Keratinocyte (primary cell): Measurements from ENCODE around the gene NMNAT2. TPM values are rescaled to one million over a fixed set of nuclear protein-coding genes. Genes with fewer than 3 reads are reported as not detected.

ENCODE experiments used
- DNase-seq: peaks from one replicate; pipeline ENCODE4 v3.0.0-alpha.2; 2011; ENCODE audit warnings: low read depth, missing footprints, low spot score
- FAIRE-seq: peaks from 2 replicates; lab custom pipeline; 2011; peaks lifted over from hg19 to GRCh38; lab: Jason Lieb, UNC
- H2AFZ ChIP-seq: 2 replicates; pipeline ENCODE4 v1.6.0; 2012; ENCODE audit warnings: low read length, control low read depth, inconsistent platforms; ENCODE audit not compliant: control insufficient read depth
- H3K27ac ChIP-seq: 2 replicates; pipeline ENCODE4 v1.5.1; 2011; ENCODE audit warnings: low read length; ENCODE audit not compliant: control insufficient read depth, insufficient read depth
- H3K27me3 ChIP-seq: 3 replicates; pipeline ENCODE4 v1.6.0; 2011; ENCODE audit warnings: low read length; ENCODE audit not compliant: control insufficient read depth, insufficient read depth; ENCODE audit errors: extremely low read depth
- H3K36me3 ChIP-seq, 2 experiments: 2 replicates in 1 of 2; 3 replicates in 1 of 2; pipeline ENCODE4 v1.5.1; 2011; ENCODE audit warnings: low read length in 2 of 2, mild to moderate bottlenecking in 1 of 2; ENCODE audit not compliant: control insufficient read depth in 2 of 2, insufficient read depth in 2 of 2; ENCODE audit errors: extremely low read depth in 1 of 2
- H3K4me1 ChIP-seq: 3 replicates; pipeline ENCODE4 v1.5.1; 2011; ENCODE audit warnings: low read length; ENCODE audit not compliant: control insufficient read depth, insufficient read depth; ENCODE audit errors: extremely low read depth
- H3K4me2 ChIP-seq: 3 replicates; pipeline ENCODE4 v1.6.0; 2011; ENCODE audit warnings: low read depth, low read length; ENCODE audit not compliant: control insufficient read depth, insufficient read depth; ENCODE audit errors: extremely low read depth
- H3K4me3 ChIP-seq, 3 experiments: fragments of 200-600 bp in 1 of 3; sonication (generic) in 1 of 3; 2 replicates in 2 of 3; 3 replicates in 1 of 3; pipeline ENCODE4 v1.5.1; 2011 to 2016; ENCODE audit warnings: low read length in 3 of 3, mild to moderate bottlenecking in 3 of 3, control low read depth in 2 of 3, inconsistent platforms in 1 of 3, low read depth in 1 of 3, mixed read lengths in 1 of 3, mixed run types in 1 of 3, moderate library complexity in 1 of 3; ENCODE audit not compliant: control insufficient read depth in 2 of 3, insufficient read depth in 2 of 3; ENCODE audit errors: extremely low read depth in 1 of 3
- H3K79me2 ChIP-seq: 2 replicates; pipeline ENCODE4 v1.6.0; 2012; ENCODE audit warnings: low read length; ENCODE audit not compliant: control insufficient read depth, insufficient read depth
- H3K9ac ChIP-seq: 3 replicates; pipeline ENCODE4 v1.6.0; 2011; ENCODE audit warnings: low read length; ENCODE audit not compliant: control insufficient read depth, insufficient read depth; ENCODE audit errors: extremely low read depth
- H3K9me1 ChIP-seq: 3 replicates; pipeline ENCODE4 v1.6.0; 2011; ENCODE audit warnings: low read length; ENCODE audit not compliant: control insufficient read depth, insufficient read depth; ENCODE audit errors: extremely low read depth
- H3K9me3 ChIP-seq: 2 replicates; pipeline ENCODE4 v1.5.1; 2012; ENCODE audit warnings: low read depth, low read length; ENCODE audit not compliant: control insufficient read depth
- H4K20me1 ChIP-seq: 3 replicates; pipeline ENCODE4 v1.6.0; 2011; ENCODE audit warnings: low read length; ENCODE audit not compliant: control insufficient read depth, insufficient read depth; ENCODE audit errors: extremely low read depth
- CTCF ChIP-seq, 3 experiments: IDR thresholded peaks in 1 of 3; conservative IDR thresholded peaks in 1 of 3; optimal IDR thresholded peaks in 1 of 3; 2 replicates in 2 of 3; 3 replicates in 1 of 3; pipeline versions ENCODE3 to v1.5.1; 2011; ENCODE audit warnings: low read length in 3 of 3, mild to moderate bottlenecking in 3 of 3, moderate library complexity in 2 of 3, control low read depth in 1 of 3, inconsistent platforms in 1 of 3; ENCODE audit not compliant: insufficient read depth in 2 of 3; ENCODE audit errors: extremely low read depth in 1 of 3
- EZH2 ChIP-seq: IDR thresholded peaks from one replicate; pipeline ENCODE4 v1.6.1; 2012; ENCODE audit warnings: inconsistent platforms, mild to moderate bottlenecking, low read length, moderate library complexity
- dilution Hi-C: fragments of 300-500 bp; cut with MboI; formaldehyde crosslinking; loops from one replicate; pipeline ENCODE4 v1.7.0; 2020; ENCODE audit warnings: low sequenced_read_pairs; ENCODE audit not compliant: extremely low pct_ligation_motif_present
- polyA plus RNA-seq, 5 experiments: library from polyadenylated mRNA; depleted of rRNA in 3 of 5; stranded (reverse) in 3 of 5; stranded (forward) in 1 of 5; unstranded in 1 of 5; fragments of >200 nt; gene quantifications; 1 replicate in 1 of 5; 2 replicates in 3 of 5; 3 replicates in 1 of 5; pipeline versions ENCODE4 v1.2.1 to v1.2.3, GENCODE V29; 2011 to 2012; ENCODE audit warnings: missing spikeins in 2 of 5, low read depth in 1 of 5, low replicate concordance in 1 of 5

NMNAT2 gene
- polyA plus RNA-seq, 1 donor (not counting 4 experiments of a cell fraction or from before 2014, with no cell fraction given): 0.72 TPM

GRCh38 chr1:183273300-183273699 is 144.9 kb downstream of the NMNAT2 start:
- Histone ChIP-seq H3K36me3 (no peaks in the 10 kb centered on the region), H3K27me3 (no peaks in the 10 kb centered on the region), H3K79me2 (no peaks in the 10 kb centered on the region), H4K20me1 (no peaks in the 10 kb centered on the region), H2AFZ (peak overlapping the region; percentile 61), H3K4me2 (peak overlapping the region; percentile 44), H3K4me1 (peaks cover 39% of the 10 kb centered on the region), H3K9ac (no peak overlapping the region), H3K4me3 (no peak overlapping the region), H3K9me1 (no peaks in the 10 kb centered on the region), H3K9me3 (no peaks in the 10 kb centered on the region), H3K27ac (peak overlapping the region; percentile 17)
- peak; percentile 60 for FAIRE-seq
- no peak for DNase-seq
- TF ChIP-seq CTCF (optimal IDR thresholded peaks at IDR 0.05 in 1 of 3, IDR thresholded peaks at IDR 0.05 in 1 of 3, conservative IDR thresholded peaks at IDR 0.05 in 1 of 3; ENCODE audit: extremely low read depth in 1 of 3, insufficient read depth in 2 of 3, low read length in 3 of 3) (no peak), EZH2 (no peak)
- dilution Hi-C loops: no loop called here

- H3K79me2 ChIP-seq: no peaks in the 10 kb centered on the region
- TF ChIP-seq EZH2: no peak
- no peak for TF ChIP-seq CTCF (optimal IDR thresholded peaks at IDR 0.05 in 1 of 3, IDR thresholded peaks at IDR 0.05 in 1 of 3, conservative IDR thresholded peaks at IDR 0.05 in 1 of 3; ENCODE audit: extremely low read depth in 1 of 3, insufficient read depth in 2 of 3, low read length in 3 of 3)
- H3K27me3 ChIP-seq: no peaks in the 10 kb centered on the region
- no peak for FAIRE-seq
- dilution Hi-C loops: no loop called here
- H2AFZ ChIP-seq: no peak overlapping the region
- peaks cover 39% of the 10 kb centered on the region for H3K4me1 ChIP-seq
- H3K9me1 ChIP-seq: no peaks in the 10 kb centered on the region
- H3K4me2 ChIP-seq: no peak overlapping the region
- no peak overlapping the region for H3K4me3 ChIP-seq
- no peaks in the 10 kb centered on the region for H4K20me1 ChIP-seq
- H3K36me3 ChIP-seq: no peaks in the 10 kb centered on the region
- no peaks in the 10 kb centered on the region for H3K9me3 ChIP-seq
- no peak for DNase-seq
- H3K9ac ChIP-seq: no peak overlapping the region
- no peak overlapping the region for H3K27ac ChIP-seq
Observed at GRCh38 chr1:183272390-183272848, 145.8 kb downstream of the NMNAT2 start.
